HepG2 (cell line): ENCODE data around the gene RARS1. TPM values are rescaled to one million over a fixed set of nuclear protein-coding genes. Genes with fewer than 3 reads are reported as not detected.

Source experiments
- BHLHE40 ChIP-seq: IDR thresholded peaks from 2 replicates; pipeline ENCODE4 v1.6.1; 2011; ENCODE audit warnings: low read length, improper control_type of control experiment
- EEA1 ChIP-seq: sonication (generic); formaldehyde crosslinking; IDR thresholded peaks from 2 replicates; pipeline ENCODE4 v1.5.1; 2020; ENCODE audit warnings: mild to moderate bottlenecking, missing genetic modification reagents, borderline replicate concordance
- FOXK1 ChIP-seq: sonication (generic); formaldehyde crosslinking; IDR thresholded peaks from 2 replicates; pipeline ENCODE4 v1.4.0; 2020; ENCODE audit warnings: low read depth, missing genetic modification reagents, borderline replicate concordance
- IKZF4 ChIP-seq: sonication (generic); formaldehyde crosslinking; IDR thresholded peaks from 2 replicates; pipeline ENCODE4 v1.5.1; 2020; ENCODE audit warnings: borderline replicate concordance, mild to moderate bottlenecking, low read depth, missing genetic modification reagents; ENCODE audit errors: not compliant biosample characterization
- MZF1 ChIP-seq: sonication (generic); formaldehyde crosslinking; IDR thresholded peaks from 2 replicates; pipeline ENCODE4 v1.8.1; 2023; ENCODE audit warnings: mild to moderate bottlenecking, missing genetic modification reagents, borderline replicate concordance
- NFKB2 ChIP-seq: sonication (generic); formaldehyde crosslinking; IDR thresholded peaks from 2 replicates; pipeline ENCODE4 v1.4.0; 2020; ENCODE audit warnings: missing genetic modification reagents, borderline replicate concordance
- SIN3B ChIP-seq: fragments of 150-350 bp; IDR thresholded peaks from 2 replicates; pipeline ENCODE4 v1.6.1; 2014; ENCODE audit warnings: low read length
- ZNF558 ChIP-seq: sonication (generic); formaldehyde crosslinking; IDR thresholded peaks from 2 replicates; pipeline ENCODE4 v1.9.0; 2022; ENCODE audit warnings: mild to moderate bottlenecking, missing genetic modification reagents, borderline replicate concordance
- polyA plus RNA-seq, 8 experiments: library from polyadenylated mRNA; depleted of rRNA in 3 of 8; stranded (reverse) in 7 of 8; unstranded in 1 of 8; fragments of >200 nt; fragmentation: Illumina TruSeq in 4 of 8; extraction: Trizol in 4 of 8; gene quantifications; 2 replicates each; pipeline versions ENCODE4 v1.2.1 to v1.2.3, GENCODE V29; 2011 to 2016; ENCODE audit warnings: low read depth in 4 of 8, missing spikeins in 1 of 8, mixed read lengths in 1 of 8; ENCODE audit not compliant: insufficient read depth in 1 of 8
- total RNA-seq, 5 experiments: library from RNA; depleted of rRNA; stranded (reverse); fragments of >200 nt; fragmentation: Illumina TruSeq; extraction: Trizol; gene quantifications; 2 replicates each; pipeline ENCODE4 v1.2.3, GENCODE V29; 2016; ENCODE audit warnings: low read depth in 1 of 5
- TF ChIP-seq, protein P1 (sequence below): sonication (generic); formaldehyde crosslinking; IDR thresholded peaks from 2 replicates; pipeline ENCODE4 v1.4.0; 2020; ENCODE audit warnings: missing genetic modification reagents
- TF ChIP-seq, protein P2 (sequence below): IDR thresholded peaks from 2 replicates; pipeline ENCODE4 v1.6.1; 2016; ENCODE audit warnings: missing biosample characterization, missing genetic modification reagents, low read depth
- TF ChIP-seq, protein P3 (sequence below): sonication (generic); formaldehyde crosslinking; IDR thresholded peaks from 2 replicates; pipeline ENCODE4 v1.4.0; 2020; ENCODE audit warnings: mild to moderate bottlenecking, missing genetic modification reagents

Gene RARS1
- total and polyA plus RNA-seq, 2 of the 13 experiments (the other 11 are each of a cell fraction or from before 2014, with no cell fraction given), result 54.6 to 170 TPM

DNA sequence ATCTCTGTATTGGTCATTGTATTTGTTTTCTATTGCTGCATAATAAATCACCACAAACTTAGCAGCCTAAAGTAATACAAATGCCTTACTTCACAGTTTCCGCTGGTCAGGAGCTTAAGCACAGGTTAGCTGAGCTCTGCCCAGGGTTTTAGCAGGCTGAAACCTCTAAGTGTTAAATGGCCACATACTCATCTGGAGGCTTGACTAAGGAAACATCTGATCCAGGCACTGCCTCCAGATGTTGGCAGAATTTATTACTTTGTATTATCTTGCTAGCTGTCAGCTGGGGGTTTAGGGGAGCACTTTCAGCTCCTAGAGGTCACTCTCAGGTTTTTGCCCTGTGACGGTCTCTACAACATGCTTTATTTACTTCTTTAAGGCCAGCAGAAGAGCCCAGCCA is 23.2 kb upstream of the RARS1 start (continued):
- TF ChIP-seq, protein P1, sequence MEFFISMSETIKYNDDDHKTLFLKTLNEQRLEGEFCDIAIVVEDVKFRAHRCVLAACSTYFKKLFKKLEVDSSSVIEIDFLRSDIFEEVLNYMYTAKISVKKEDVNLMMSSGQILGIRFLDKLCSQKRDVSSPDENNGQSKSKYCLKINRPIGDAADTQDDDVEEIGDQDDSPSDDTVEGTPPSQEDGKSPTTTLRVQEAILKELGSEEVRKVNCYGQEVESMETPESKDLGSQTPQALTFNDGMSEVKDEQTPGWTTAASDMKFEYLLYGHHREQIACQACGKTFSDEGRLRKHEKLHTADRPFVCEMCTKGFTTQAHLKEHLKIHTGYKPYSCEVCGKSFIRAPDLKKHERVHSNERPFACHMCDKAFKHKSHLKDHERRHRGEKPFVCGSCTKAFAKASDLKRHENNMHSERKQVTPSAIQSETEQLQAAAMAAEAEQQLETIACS (CRISPR knock-in tag), result no peak
- TF ChIP-seq, protein P2, sequence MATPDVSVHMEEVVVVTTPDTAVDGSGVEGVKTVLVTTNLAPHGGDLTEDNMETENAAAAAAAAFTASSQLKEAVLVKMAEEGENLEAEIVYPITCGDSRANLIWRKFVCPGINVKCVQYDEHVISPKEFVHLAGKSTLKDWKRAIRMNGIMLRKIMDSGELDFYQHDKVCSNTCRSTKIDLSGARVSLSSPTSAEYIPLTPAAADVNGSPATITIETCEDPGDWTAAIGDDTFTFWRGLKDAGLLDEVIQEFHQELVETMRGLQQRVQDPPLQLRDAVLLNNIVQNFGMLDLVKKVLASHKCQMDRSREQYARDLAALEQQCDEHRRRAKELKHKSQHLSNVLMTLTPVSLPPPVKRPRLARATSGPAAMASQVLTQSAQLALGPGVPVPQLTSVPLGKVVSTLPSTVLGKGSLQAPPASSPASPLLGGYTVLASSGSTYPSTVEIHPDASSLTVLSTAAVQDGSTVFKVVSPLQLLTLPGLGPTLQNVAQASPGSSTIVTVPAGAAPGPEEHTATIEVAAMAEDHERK (CRISPR knock-in tag), result no peak
- TF ChIP-seq, protein P3, sequence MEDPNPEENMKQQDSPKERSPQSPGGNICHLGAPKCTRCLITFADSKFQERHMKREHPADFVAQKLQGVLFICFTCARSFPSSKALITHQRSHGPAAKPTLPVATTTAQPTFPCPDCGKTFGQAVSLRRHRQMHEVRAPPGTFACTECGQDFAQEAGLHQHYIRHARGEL (CRISPR knock-in tag), result no peak
- TF ChIP-seq SIN3B (no peak), IKZF4 (CRISPR knock-in tag) (no peak), NFKB2 (CRISPR knock-in tag) (no peak), FOXK1 (CRISPR knock-in tag) (no peak), BHLHE40 (no peak), EEA1 (CRISPR knock-in tag) (no peak), ZNF558 (CRISPR knock-in tag) (no peak), MZF1 (CRISPR knock-in tag) (no peak)
- TF ChIP-seq, all 625 proteins: peak for 0
